Heart left ventricle (tissue), 13 donors: ENCODE results near the gene NAA38.

ENCODE experiments used
- CTCF ChIP-seq, 12 donors: fragments of 200-600 bp; sonication (generic) in 4 of 12; IDR thresholded peaks; one replicate each; pipeline versions ENCODE4 v1.5.0 to v1.8.0; 2018 to 2022; ENCODE audit warnings: antibody characterized with exemption in 12 of 12, mild to moderate bottlenecking in 5 of 12
- POLR2A ChIP-seq, 2 donors: fragments of 450-650 bp; IDR thresholded peaks; one replicate each; pipeline ENCODE4 v1.6.1; 2017; ENCODE audit warnings: antibody characterized with exemption in 2 of 2, mild to moderate bottlenecking in 2 of 2, moderate library complexity in 2 of 2
- donor health status: ischemic (EF 13 %, LVEDD 7.1; RV severe dilation, severe dysfunction).
- donor health status: DM: no; HTN: yes; CAD: no.
- donor health status: DM: no; HTN: no; CAD: no.
- donor health status: ischemic (EF 25% LVEDD 6.9; RV normal size, moderate dysfunction).
- donor health status: ischemic (EF 25% LVEDD 5.7; RV mildly dilated, moderate dysfunction).
- donor health status: ischemic (EF 35%, LVEDD 5.7; RV mildly dilated, moderate dysfunction).
- donor health status: nonischemic (EF 11% LVEDD 7.7; RV severe dilation, severe dysfunction).
- donor health status: DM: yes; HTN: yes; CAD: no.
- donor health status: PGD.
- donor health status: ischemic (EF 29% LVEDD 5.4; RV normal size, mild dysfunction).
- donor health status: nonischemic (EF 23%, LVEDD 6.1; RV moderate dilation, normal function).

- TF ChIP-seq CTCF (IDR thresholded peaks at IDR 0.05), result no peak
- TF ChIP-seq POLR2A (IDR thresholded peaks at IDR 0.05), result no peak
Measured at GRCh38 chr17:7853691-7854038, 3.7 kb downstream of the NAA38 start.
